ENCODE data around the gene GABBR1.
A peak's percentile ranks its signal among the peaks of the same experiment; 100 is the strongest.
"Not testable (repeated sequence)": the region's sequence is repeated elsewhere in the genome, so short reads cannot be mapped to it uniquely, and the experiment has no call there.

Gene GABBR1

DNA sequence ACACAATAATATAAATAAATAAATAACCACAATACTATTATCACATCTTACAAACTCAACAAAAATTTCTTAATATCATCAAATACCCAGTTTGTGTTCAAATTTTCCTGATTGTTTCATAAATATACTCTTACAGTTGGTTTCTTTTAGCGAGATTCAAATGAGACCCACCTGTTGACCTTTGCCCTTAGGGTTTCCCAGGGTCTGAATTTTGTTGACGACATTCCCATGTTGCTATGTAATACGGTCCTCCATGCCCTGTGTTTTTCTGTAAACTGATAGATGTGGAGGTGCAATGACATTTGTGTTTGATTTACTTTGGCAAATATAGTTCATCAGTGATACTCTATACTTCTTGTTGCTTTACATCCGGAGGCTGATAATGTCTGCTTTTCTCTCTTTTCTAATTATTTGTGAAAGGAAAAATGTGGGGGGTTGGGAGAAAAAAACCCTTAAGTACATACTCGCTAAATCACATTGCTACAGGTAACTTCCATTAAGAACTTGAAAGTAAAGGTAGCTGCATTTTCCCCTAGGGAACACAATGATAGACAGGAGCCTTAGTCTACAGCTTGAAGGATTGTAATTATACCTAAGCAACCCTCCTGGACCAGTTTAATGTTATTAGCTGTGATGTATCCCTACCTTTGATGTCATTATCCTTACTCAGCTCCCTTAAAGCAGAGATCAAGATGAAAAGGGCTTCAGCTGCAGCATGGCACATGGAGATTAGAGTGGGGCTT lies 30.5 kb upstream of the GABBR1 start:
- H3K4me3 ChIP-seq (ENCODE audit: low read depth, low read length): no peak overlapping the region
- no peak for TF ChIP-seq CTCF (IDR thresholded peaks at IDR 0.05; ENCODE audit: low read depth, low read length)

DNA sequence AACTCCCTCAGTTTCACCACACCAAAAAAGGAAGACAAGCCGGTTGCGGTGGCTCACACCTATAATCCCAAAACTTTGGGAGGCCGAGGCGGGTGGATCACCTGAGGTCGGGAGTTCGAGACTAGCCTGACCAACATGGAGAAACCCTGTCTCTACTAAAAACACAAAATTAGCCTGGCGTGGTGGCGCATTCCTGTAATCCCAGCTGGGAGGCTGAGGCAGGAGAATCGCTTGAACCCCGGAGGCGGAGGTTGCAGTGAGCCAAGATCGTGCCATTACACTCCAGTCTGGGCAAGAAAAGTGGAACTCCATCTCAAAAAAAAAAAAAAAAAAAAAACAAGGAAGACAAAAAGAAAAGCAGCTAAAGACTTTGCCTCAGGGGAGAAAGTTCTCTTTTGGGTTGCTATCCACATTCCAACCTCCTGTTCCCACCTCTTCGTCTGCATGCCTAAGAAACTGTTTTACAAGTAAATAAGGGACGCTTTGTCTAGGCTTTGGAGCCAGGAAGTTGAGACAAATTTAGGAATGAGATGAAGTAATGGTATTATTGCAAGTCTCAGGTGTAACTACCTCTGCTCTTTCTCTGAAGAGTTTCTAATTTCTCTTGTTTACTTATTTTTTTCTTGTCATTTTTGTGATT lies 28.6 kb upstream of the GABBR1 start:
- H3K4me3 ChIP-seq (ENCODE audit: low read depth, low read length): not testable (repeated sequence)

GRCh38 chr6:29661071-29661470 lies 28.1 kb upstream of the GABBR1 start:
- no peak overlapping the region for H3K4me3 ChIP-seq (ENCODE audit: low read depth, low read length)
- TF ChIP-seq CTCF (IDR thresholded peaks at IDR 0.05; ENCODE audit: low read depth, low read length): no peak

DNA sequence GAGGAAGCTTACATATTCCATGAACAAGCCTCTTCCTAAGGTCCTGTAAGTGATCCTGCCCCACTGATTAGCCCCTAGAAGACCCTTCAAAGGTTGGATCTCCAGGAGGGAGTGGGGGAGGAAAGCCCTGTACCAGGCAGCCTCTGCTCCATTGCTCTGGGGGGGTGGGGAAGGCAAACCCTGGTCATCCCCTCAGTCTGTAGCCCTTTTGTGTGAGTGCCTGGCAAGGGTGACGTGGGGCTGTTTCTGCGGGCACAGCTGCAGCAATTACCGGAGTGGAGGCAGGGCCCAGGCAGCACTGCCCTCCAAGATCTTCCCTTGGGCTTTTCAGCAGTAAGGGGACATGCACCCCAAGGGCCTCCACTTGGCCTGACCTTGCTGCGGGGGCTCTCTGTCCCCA lies 23.8 kb upstream of the GABBR1 start, which contains the start of gene MOG:
Gene MOG, plus strand, starts transcription at position 295 of the 400 bp plus-strand sequence. CDS start 118 bp downstream, outside the sequence.
- H3K4me3 ChIP-seq (ENCODE audit: low read depth, low read length): no peak within 1 kb of the TSS
- no peak for TF ChIP-seq CTCF (IDR thresholded peaks at IDR 0.05; ENCODE audit: low read depth, low read length)

DNA sequence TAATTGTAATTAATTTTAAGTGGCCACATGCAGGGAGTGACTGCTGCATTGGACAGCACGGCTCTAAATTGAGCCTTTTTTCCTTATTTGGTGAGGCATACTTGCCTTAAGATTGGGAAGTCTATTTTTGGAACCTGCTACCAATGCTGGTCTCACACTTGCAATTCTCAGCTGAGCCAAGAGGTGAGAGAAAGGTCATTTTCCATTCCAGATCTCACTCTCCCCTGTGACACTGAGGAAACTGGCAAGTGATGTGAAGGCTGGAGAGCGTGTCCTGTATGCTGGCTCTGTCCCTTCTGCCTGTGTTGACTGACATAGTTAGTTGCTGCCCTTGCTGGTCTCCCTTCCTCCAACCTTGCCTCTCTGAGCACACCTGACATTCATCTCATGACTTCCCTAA lies 23.2 kb upstream of the GABBR1 start:
- no peak overlapping the region for H3K4me3 ChIP-seq (ENCODE audit: low read depth, low read length)
- no peak for TF ChIP-seq CTCF (IDR thresholded peaks at IDR 0.05; ENCODE audit: low read depth, low read length)

GRCh38 chr6:29655658-29656057 lies 22.7 kb upstream of the GABBR1 start:
- TF ChIP-seq CTCF (IDR thresholded peaks at IDR 0.05; ENCODE audit: low read depth, low read length): no peak
- H3K4me3 ChIP-seq (ENCODE audit: low read depth, low read length): no peak overlapping the region

GRCh38 chr6:29653452-29654038 lies 20.6 kb upstream of the GABBR1 start:
- TF ChIP-seq CTCF (IDR thresholded peaks at IDR 0.05; ENCODE audit: low read depth, low read length): peak; percentile 45
- H3K4me3 ChIP-seq (ENCODE audit: low read depth, low read length): no peak overlapping the region
